ENCODE measurements around the gene IPO11.

The IPO11 gene

GRCh38 chr5:62412549-62413329 is at the start of gene IPO11:
Gene IPO11, plus strand, starts transcription at chr5:62412763. Its CDS starts 24,517 bp downstream, at chr5:62437280.
- DNase-seq, result peak; percentile 90

GRCh38 chr5:62369039-62369438 is 43.5 kb upstream of the IPO11 start:
- no peak for DNase-seq

- no peak for DNase-seq
Observed at GRCh38 chr5:62371409-62371808, 41.2 kb upstream of the IPO11 start.

GRCh38 chr5:62372600-62372999 is 40.0 kb upstream of the IPO11 start:
- DNase-seq, result no peak

GRCh38 chr5:62373382-62373781 is 39.2 kb upstream of the IPO11 start:
- no peak for DNase-seq

- no peak for DNase-seq
Observed at GRCh38 chr5:62374090-62374489, 38.5 kb upstream of the IPO11 start.

- DNase-seq, result no peak
Observed at GRCh38 chr5:62375627-62376026, 36.9 kb upstream of the IPO11 start.

GRCh38 chr5:62376064-62376463 is 36.5 kb upstream of the IPO11 start:
- no peak for DNase-seq

GRCh38 chr5:62385131-62385530 is 27.4 kb upstream of the IPO11 start:
- no peak for DNase-seq

- DNase-seq, result no peak
Observed at GRCh38 chr5:62385816-62386400, 26.7 kb upstream of the IPO11 start.

GRCh38 chr5:62386824-62387223 is 25.7 kb upstream of the IPO11 start:
- DNase-seq, result no peak

GRCh38 chr5:62395210-62395950 is 17.2 kb upstream of the IPO11 start:
- DNase-seq, result no peak

- DNase-seq, result peak; percentile 90
Observed at GRCh38 chr5:62403411-62404250, 8.9 kb upstream of the IPO11 start, which contains the start of gene DIMT1. Gene DIMT1, minus strand, starts transcription at chr5:62403905. Its CDS starts 133 bp downstream, at chr5:62403772.

- no peak for DNase-seq
Observed at GRCh38 chr5:62413711-62414110, 1.1 kb downstream of the IPO11 start.

- no peak for DNase-seq
Observed at GRCh38 chr5:62418462-62419076, 6.0 kb downstream of the IPO11 start.

GRCh38 chr5:62419609-62420008 is 7.0 kb downstream of the IPO11 start:
- no peak for DNase-seq

- DNase-seq, result no peak
Observed at GRCh38 chr5:62421414-62421813, 8.9 kb downstream of the IPO11 start.

- no peak for DNase-seq
Observed at GRCh38 chr5:62424763-62425162, 12.2 kb downstream of the IPO11 start.

GRCh38 chr5:62431735-62432620 is 19.4 kb downstream of the IPO11 start:
- DNase-seq, result no peak

- DNase-seq, result no peak
Observed at GRCh38 chr5:62432621-62433064, 20.1 kb downstream of the IPO11 start.

- DNase-seq, result no peak
Observed at GRCh38 chr5:62448528-62448927, 36.0 kb downstream of the IPO11 start.

All from NCI-H510A (cell line).